Stimulated activated CD4-positive, alpha-beta T cell treated with anti-CD3 and anti-CD28 coated beads, Interleukin-2, amount 100 ng/mL, for 24 hours (primary cell): ENCODE measurements around the gene SLC9A7.

ENCODE experiments used
- DNase-seq, 2 donors: peaks; one replicate each; pipeline ENCODE4 v3.0.0-alpha.2; 2020

SLC9A7 gene

DNA sequence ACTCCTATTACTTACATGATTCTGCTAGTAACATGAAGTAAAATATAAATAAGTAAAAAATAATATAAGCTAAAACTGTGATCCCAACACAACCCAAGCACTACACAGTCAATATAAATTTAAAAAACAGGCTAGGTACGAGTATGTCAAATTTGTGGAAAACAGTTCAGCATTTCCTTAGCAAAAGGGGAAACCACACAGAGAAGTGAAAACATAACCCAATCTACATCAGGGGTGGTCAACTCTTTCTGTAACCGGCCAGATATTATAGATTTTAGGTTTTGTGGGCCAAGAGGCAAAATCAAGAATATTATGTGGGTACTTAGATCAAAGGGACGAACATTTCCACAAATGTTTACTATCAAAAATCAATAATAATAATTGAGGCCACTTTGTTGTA is 115.3 kb downstream of the SLC9A7 start:
- no peak for DNase-seq

DNA sequence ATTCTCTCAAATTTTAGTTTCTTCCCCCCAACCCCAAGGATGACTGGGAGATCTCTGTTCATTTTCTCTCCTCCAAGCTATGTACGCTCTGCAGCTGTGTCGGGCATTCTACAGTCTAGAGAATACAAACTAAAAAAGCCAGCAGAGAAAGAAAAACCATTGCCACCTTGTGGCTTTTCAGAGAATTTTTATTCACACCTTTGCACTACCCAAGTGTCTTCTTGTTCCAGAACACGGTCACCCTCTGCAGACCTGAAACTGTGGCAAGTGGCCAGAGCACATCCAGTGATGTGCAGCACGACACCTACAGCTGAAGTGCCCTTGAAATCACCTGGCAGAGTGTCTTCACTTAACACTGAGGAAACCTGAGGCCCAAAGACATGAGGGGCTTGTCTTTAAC is 116.8 kb downstream of the SLC9A7 start:
- DNase-seq, result no peak

DNA sequence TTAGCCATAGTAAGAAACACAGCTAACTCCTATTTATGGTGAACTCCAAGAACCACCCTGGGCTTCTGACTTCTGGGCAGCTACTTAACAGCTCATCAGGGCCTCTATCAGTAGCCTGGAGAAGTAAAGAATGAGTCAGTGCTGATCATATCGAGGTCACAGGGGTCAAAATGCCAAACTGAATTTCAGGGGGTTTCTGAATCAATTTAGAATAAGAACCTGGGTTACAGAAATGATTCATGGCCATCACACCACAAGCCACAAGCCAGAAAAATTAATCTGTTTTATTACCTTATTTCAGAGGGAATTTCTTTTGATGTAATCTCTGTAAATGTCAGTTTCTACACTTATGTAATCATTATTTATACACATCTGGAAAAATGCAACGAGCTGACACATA is 121.0 kb downstream of the SLC9A7 start:
- peak in 1 of 2 donors; percentile 20 for DNase-seq

DNA sequence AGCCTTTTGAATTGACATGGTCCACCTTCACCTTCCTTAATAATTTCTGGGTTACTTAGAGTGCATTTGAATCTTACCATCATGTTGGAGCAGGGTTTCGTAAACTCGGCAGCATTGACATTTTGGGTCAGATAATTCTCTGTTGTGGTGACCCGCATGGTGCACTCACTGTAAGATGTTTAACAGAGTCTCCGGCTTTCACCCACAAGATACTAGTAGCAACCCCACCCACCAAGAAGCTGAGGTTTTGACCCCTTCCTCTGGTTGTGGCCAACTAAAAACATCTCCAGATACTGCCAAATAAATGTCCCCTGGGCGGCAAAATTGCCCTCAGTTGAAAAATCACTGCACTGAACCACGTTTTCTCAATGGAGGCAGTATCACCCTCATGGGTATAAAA is 122.7 kb downstream of the SLC9A7 start:
- DNase-seq, result no peak

DNA sequence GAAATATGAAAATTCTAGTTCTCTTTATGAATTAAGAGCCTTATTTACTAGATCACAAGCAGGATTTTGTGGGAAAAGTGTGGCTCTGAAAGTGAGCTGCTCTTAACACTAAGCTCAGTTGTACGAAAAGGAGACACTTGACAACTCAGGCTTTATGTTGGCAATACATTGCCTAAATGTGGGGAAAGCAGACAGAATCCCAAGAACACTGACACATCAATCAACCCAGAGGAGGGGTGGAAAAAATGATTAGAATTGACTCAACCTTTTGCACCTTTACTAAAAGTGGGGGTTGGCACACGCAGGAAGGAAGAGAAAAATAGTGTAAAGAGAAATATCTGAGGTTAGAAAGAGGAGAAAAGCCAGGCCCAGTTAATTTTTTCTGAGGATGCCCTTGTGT is 123.7 kb downstream of the SLC9A7 start:
- no peak for DNase-seq

DNA sequence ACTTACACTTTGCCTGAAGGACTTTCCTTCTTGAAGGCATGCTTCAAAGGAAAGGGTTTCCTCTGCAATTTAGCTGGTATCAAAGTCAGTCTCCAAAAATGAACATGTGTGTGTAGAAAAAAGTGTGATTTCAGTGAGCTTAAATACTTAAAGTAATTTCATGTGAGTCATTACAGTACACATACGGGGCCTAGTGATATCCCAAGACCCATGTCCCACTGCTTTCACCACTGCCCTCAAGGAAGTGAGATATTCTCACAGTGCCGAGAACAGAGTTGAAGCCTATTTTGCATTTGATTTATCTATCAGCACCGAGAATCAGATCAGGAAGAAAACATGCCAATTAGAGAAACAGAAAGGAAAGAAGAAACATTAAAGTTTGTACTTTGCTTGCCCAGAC is 124.3 kb downstream of the SLC9A7 start:
- no peak for DNase-seq

DNA sequence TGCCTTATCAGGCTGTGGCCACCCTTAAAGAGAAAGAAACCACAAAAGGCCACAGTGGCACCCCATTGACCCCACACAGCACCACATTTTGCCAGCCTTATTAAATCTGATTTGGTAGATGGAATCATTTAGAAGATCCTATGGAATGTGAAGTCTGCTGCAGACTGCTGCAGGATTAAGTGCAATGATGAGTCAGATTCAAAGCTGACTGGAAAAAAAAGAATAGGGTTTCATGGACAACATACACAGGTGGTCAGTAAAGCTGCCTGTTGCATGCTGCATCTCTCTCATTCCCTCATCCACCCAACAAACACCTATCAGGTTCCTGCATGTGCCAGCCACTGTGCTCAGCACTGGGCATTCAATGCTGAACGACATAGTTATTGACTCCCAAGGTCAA is 128.8 kb downstream of the SLC9A7 start:
- no peak for DNase-seq

DNA sequence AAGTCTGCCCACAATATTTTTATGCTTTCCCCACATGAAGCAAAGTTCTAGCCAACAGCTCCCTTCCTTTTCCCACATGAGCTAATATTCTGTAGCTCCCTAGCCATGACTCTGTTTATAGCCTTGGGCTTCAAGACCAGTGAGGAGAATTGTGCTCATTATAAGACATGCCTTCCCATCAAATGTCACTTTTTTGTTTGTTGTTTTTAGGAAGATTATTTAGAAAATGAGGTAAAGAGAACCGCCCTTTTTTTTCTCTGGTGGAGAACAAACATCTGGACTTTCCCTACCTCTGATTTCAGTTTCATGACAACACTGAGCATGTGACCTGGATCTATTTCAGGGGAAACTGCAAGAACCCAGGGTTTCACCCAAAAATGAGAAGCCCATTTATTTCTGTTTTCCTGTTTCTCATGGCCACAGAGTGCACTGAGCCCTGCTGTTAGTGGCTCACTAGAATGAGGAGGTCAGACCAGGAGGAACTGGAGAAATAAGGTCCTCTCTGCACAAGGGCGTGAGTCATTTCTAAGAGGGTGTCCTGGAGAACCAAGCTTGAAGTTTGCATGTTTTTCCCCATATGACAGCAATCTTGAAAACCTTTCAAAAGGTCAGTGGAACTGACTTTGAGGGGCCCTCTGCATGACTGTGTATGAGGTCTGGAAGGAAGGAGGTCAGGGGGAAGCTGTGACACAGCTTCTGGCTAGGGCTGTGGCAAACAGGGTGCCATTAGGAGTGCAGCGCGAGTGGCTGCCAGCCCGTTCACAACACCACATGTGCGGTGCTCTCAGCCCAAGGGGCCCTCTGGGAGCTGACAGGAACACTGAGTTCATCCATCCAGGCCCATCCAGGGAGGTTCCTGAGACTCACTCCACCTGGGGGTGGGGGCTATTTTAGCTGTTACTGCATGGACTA is 130.2 kb downstream of the SLC9A7 start:
- DNase-seq, result peak; percentile 14 to 20

DNA sequence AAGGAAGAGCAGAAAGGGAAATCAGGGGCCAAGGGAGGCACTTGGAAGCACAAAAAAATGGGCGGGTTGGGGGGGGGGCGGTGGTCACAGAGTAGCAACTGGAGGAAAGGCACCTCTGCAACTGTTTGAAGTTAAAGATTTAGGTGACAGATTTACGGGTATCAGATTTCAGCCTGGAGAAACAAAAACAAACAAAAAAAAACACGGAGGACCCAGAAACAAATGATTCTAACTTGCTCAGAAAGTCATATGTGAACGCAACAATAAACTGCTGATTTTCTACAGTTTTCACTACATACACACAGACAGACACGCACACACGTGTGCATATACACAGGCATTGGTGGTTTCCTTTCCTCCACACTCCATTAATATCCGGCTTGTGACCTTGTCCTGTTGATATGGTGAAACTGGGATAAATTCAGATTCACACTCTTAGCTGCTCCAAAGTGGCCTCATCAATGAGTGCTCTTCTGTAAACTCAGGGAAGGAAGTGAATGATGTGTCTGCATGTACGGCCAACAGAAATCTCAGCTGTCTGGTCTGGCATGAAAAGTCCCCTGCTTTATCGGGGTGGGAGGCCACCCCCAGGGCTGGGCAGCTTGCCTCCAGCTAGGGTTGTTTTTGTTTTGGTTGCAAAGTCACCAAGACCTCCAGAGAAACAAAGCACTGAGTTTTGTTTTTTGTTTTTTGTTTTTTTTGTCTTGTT is 131.1 kb downstream of the SLC9A7 start:
- DNase-seq, result no peak

DNA sequence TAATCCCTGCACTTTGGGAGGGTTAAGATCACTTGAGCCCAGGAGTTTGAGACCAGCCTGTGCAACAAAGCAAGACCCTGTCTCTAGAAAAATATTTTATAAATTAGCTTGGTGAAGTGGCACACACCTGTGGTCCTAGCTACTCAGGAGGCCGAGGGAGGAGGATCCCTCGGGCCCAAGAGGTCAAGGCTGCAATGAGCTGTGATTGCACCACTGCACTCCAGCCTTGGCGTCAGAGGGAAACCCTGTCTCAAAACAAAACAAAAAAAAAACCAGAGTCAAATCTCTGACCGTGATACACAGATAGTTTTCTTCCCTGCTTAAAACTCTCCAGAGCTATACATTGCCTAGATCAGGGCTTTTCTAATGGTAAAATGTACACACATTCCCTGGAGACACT is 131.9 kb downstream of the SLC9A7 start:
- no peak for DNase-seq

DNA sequence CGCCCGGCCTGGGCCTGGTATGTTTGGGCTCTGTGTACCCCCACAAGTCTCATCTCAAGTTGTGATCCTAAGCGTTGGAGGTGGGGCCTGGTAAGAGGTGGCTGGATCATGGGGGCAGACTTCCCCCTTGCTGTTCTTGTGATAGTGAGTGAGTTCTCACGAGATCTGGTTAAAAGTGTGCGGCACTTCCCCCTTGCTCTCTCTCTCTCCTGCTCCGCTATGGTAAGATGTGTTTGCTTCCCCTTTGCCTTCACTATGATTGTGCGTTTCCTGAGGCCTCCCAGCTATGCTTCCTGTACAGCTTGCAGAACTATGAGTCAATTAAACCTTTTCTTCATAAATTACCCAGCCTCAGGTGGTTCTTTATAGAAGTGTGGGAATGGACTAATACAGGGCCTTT is 132.4 kb downstream of the SLC9A7 start:
- peak in 1 of 2 donors; percentile 22 for DNase-seq

DNA sequence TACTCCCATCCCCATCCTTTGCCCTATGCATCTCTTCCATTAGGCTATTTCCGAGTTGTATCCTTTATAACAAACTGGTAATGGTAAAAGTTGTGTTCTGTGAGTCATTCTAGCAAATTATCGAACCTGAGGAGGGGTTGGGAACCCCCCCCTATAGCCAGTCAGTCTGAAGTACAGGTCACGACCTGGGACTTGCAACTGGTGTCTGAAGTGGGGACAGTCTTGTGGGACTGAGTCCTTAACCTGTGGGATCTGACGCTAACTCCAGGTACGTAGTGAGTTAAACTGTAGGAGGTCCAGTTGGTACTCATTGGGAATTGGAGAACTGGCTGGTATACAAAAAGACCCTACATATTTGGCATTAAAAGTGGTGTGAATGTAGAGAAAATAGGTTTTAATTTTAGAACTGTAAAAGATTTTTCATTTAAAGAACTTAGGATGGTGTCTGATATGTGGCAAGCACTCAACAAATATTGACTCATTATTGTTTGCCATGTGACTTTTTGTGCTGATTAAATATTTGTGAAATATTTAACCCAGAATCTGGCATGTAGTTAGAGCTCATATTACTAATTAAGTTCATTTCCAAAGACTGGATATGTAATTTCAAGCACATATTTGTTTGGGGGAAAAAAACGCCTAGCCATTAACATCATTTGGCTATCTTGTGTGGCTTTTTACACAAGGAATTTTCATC is 134.7 kb downstream of the SLC9A7 start:
- no peak for DNase-seq

DNA sequence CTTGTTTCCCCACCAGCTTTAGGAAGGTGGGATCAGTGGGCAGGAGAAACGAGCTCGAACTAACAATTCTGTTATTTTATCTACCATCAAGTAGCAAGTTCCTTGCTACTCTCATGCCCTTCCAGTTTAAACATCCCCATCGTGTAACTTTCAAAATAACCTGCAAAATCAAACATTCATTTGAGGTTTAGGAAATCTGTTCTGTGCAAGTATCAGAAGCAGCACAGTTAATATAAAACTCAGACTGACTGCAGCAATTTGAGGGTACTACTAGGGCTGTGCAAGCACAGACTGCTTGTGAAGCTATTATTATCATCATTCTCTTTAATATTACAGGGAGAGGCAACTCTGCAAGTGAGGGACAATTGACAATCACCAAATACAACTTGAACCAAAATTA is 137.3 kb downstream of the SLC9A7 start:
- DNase-seq, result no peak

DNA sequence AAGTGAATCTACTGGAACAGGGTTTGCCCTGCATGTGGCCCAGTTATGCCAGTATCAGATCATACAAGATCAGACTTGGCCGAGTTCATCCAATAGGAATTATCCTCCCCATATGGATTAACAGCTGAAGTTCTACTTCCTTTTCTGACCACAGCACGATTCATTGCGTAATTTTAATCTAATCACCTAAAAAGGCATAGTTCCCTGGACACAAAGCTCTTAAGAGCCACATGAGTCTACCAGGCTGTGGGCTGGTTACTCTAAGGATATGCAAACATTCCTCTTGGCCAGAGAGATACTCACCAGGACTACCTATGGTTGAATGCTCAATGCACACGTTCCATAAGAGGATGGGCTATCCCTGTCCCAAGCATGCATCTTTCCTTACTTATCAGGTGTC is 138.4 kb downstream of the SLC9A7 start:
- no peak for DNase-seq

DNA sequence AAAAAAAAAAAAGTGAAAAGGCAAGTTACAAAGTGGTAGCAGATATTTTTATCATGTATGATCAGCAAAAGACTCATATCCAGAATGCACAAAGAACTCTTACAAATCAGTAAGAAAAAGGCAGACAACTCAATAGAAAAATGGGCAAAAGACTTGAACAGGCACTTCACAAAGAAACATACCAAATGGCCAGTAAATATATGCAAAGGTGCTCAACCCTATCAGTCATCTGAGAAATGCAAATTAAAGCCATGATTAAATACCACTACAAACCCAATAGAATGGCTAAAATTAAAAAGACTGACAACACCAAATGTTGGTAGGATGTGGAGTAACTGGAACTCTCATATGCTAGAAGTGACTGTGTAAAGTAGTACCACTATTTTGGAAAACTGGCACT is 140.0 kb downstream of the SLC9A7 start:
- no peak for DNase-seq

DNA sequence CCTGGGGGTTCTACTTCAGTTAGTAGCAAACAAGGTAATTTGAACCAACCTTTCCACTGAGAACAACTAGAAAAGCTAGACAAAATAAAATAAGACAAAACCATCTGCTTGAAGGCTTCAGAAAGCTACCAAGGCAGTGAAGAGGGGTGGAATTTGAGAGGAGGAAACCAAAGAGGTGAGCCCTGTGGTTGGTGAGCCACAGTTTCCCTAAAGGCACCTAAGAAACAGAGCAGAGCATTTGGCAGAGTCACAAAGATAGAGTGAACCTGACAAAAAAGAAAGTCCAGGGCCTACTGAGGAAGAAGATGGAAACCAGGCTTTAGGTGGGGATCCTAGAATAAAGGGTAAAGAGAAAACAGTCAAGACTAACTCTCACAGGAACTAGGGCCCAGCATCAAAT is 141.0 kb downstream of the SLC9A7 start:
- DNase-seq, result no peak

DNA sequence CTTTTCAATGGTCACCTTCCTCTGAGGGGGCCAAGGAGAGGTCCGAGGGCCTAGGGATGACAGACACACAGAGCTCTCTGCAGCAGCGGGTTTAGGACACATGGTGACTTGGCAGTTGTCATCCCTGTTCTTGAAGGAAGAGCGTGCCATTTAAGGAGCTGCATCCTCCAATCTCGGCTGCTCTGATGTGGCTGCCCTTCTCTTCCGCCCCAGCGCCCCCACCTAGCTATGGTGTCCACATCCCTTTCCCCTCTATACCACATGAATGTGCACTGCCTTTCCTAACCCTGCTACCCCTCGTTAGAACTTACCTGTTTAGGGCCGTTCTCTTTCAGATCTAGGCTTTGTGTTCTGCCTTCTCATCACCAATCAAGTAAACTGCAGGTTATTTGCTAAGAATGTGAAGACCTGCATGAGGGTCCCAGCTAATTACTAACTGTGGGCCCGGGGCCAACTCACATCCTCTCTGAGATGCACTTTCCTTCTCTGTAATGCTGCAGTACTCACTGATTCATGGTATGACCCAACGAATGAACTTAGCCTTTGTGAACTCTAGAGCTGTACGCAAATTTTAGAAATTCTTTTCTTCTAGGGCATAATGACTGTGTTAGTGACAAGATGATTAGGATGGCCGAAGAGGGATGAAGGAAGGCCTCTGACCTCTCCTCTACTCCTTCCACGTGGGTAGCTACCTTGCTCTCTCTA is 147.1 kb downstream of the SLC9A7 start:
- DNase-seq, result no peak

DNA sequence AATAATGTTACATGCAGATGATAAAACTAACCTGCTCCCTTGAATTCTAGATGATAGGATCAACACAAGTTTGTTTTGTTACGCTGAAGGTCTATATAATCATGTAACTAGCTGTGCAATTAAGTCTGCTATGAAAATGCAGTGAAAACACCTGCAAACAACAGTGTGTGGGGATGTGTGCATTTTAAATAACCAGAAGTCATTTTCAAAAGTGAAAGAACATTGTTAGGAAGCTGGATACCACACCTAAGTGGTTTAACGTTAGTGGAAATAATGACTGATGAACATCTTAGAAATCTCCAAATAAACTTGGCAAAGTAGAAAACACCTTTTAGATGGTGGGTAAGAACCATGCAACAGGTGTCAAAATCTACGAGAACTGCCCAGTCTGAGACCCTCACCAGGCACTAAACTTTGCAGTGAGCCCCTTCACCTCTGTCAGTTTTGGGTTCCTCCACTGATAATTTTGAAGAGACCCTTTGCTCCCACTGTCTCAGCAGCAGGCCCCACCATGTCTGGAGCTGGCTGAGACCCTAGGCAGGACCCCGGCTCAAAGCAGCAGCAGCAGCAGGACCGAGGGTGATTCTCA is 148.8 kb downstream of the SLC9A7 start:
- DNase-seq, result no peak

DNA sequence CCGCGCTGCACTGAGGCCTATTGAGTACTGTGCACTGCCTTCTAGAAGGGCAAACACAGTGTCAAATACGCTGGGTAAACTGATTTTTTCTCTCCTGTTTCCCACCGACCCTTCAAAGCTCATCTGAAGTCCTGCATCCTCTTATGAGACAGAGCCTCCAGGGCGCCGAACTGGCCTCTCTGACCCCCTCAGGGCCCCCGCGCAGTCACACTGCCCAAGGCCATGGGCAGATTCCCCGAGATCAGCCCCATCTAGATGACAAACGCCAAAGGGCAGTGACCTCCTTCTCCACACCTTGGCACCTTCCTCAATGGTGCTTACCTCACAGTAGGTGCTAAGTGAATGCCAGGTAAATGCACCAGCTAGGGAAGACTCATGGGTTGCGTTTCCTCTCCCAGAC is 151.0 kb downstream of the SLC9A7 start:
- no peak for DNase-seq

DNA sequence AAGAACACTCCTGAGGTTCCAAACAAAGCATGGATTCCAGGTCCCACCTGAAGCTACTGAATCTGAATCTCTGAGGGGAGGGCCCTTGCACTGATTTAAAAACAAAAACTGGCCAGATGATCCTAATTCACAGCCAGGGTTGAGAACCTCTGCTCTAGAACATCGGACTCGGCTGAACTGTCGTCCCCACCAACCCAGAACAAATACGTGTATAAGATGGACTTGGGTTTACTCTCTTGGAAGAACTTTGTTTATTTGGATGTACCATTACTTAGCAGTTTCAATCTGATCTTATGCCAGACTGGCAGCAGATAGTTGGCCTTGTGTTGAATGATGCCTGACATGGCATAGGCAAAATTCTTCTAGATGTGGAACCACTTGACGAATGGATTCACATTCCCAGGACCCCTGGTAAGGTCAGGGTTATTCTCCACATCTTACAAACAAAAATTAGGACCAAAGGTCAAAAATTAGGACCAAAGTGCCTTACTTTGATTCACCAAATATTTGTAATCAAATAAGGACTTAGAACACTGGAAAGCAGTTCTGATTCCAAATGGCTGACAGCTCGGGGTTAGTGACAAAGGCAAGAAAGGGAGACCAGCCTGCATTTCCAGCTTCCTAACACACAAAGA is 156.3 kb downstream of the SLC9A7 start:
- DNase-seq, result no peak

DNA sequence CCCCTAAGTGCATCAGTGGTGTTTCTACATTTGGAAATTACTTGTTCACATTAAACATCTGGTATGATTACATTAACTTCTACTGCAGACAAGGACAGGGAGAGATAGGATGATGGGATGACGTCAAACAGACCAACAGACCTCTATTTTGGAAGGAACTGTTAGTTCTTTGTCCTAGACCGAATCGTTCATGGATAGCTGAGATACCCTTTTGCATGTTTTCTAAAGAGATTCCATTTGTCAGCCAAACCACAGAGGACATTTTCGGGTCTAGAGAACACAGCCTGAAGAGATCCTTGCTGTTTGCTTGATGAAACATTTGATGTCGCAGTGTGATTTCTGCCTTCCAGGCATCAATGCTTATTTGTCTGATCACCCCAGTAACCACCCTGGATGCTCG is 157.6 kb downstream of the SLC9A7 start:
- DNase-seq, result no peak

DNA sequence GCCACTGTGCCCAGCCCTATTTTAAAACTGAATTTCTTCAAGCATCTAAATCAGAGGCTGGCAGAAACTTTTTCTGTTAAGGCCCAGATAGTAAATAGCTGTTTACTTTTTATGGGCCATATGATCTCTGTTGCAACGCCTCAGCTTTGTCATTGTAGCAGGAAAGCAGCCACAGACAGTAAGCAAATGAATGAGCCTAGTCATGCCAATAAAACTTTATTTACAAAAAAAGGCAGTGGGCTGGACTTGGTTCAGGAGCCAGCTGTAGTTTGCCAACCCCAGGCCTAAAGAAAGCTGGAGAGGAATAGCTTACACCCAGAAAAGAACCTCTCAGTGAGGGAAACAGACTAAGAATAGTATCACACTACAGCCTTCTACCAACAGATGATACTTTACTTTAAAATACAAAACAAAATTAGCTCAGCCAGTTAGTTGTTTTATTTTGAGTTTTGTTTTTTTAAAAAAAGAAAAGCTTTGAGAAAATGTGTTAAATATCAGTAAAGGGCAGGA is 159.8 kb downstream of the SLC9A7 start:
- no peak for DNase-seq
